OCI-LY1 (cell line): ENCODE measurements around the gene TEX28.
"Not testable (repeated sequence)": the region's sequence is repeated elsewhere in the genome, so short reads cannot be mapped to it uniquely, and the experiment has no call there.

Experiments used
- H2AFZ ChIP-seq: fragments of 200-600 bp; sonication (generic), shearing (Covaris generic); 2 replicates; pipeline ENCODE4 v1.6.0; 2014; ENCODE audit warnings: antibody characterized with exemption, mild to moderate bottlenecking, low read length
- H3F3A ChIP-seq: fragments of 200-600 bp; sonication (generic), shearing (Covaris generic); 2 replicates; pipeline ENCODE4 v1.6.0; 2014; ENCODE audit warnings: mild to moderate bottlenecking, antibody characterized with exemption, low read length, moderate library complexity; ENCODE audit not compliant: insufficient read depth
- H3K27ac ChIP-seq: fragments of 200-600 bp; sonication (generic); 2 replicates; pipeline ENCODE4 v1.5.1; 2014; ENCODE audit warnings: low read length, mixed run types, mild to moderate bottlenecking, low read depth; ENCODE audit not compliant: poor library complexity, severe bottlenecking
- H3K27me3 ChIP-seq: fragments of 200-600 bp; sonication (generic); 2 replicates; pipeline ENCODE4 v1.6.0; 2014; ENCODE audit warnings: antibody characterized with exemption, mild to moderate bottlenecking, low read length, moderate library complexity; ENCODE audit not compliant: insufficient read depth
- H3K36me3 ChIP-seq: fragments of 200-600 bp; sonication (generic); 2 replicates; pipeline ENCODE4 v1.6.1; 2014; ENCODE audit warnings: mild to moderate bottlenecking, antibody characterized with exemption, low read length, moderate library complexity, mixed read lengths; ENCODE audit not compliant: insufficient read depth
- H3K4me1 ChIP-seq: fragments of 200-600 bp; sonication (generic); 2 replicates; pipeline ENCODE4 v1.5.1; 2014; ENCODE audit warnings: mild to moderate bottlenecking, low read length, moderate library complexity; ENCODE audit not compliant: insufficient read depth, severe bottlenecking
- H3K4me2 ChIP-seq: fragments of 200-600 bp; sonication (generic), shearing (Covaris generic); 2 replicates; pipeline ENCODE4 v1.6.1; 2014; ENCODE audit warnings: low read length
- H3K4me3 ChIP-seq: fragments of 200-600 bp; sonication (generic); 2 replicates; pipeline ENCODE4 v1.5.1; 2014; ENCODE audit warnings: low read length, low read depth, mild to moderate bottlenecking, mixed read lengths; ENCODE audit not compliant: poor library complexity, severe bottlenecking
- H3K79me2 ChIP-seq: fragments of 200-600 bp; shearing (Covaris generic); 2 replicates; pipeline ENCODE4 v1.6.1; 2016; ENCODE audit warnings: mixed run types, low read length, mixed read lengths; ENCODE audit not compliant: insufficient read depth
- H3K9ac ChIP-seq: fragments of 200-600 bp; sonication (generic), shearing (Covaris generic); 2 replicates; pipeline ENCODE4 v1.6.1; 2014; ENCODE audit warnings: mild to moderate bottlenecking, low read length, mixed read lengths
- H3K9me2 ChIP-seq: fragments of 200-600 bp; sonication (generic), shearing (Covaris generic); 2 replicates; pipeline ENCODE4 v1.6.1; 2014; ENCODE audit warnings: low read depth, mild to moderate bottlenecking, low read length, mixed read lengths
- H3K9me3 ChIP-seq: fragments of 200-600 bp; shearing (Covaris generic); 2 replicates; pipeline ENCODE4 v1.6.1; 2014; ENCODE audit warnings: low read length, mixed read lengths
- H4K20me1 ChIP-seq: fragments of 200-600 bp; sonication (generic), shearing (Covaris generic); 2 replicates; pipeline ENCODE4 v1.6.0; 2016; ENCODE audit warnings: mild to moderate bottlenecking, low read length; ENCODE audit not compliant: insufficient read depth
- EZH2 ChIP-seq: fragments of 200-600 bp; sonication (generic), shearing (Covaris generic); IDR thresholded peaks from 2 replicates; pipeline ENCODE4 v1.8.0; 2017; ENCODE audit warnings: borderline replicate concordance, mixed run types, mild to moderate bottlenecking, antibody characterized with exemption, low read length, moderate library complexity, mixed read lengths
- TF ChIP-seq, protein P1 (sequence below): fragments of 200-600 bp; sonication (generic), shearing (Covaris generic); IDR thresholded peaks from 2 replicates; pipeline ENCODE4 v1.5.1; 2017; ENCODE audit warnings: mild to moderate bottlenecking, antibody characterized with exemption, low read length, moderate library complexity, mixed read lengths

TEX28 gene

DNA sequence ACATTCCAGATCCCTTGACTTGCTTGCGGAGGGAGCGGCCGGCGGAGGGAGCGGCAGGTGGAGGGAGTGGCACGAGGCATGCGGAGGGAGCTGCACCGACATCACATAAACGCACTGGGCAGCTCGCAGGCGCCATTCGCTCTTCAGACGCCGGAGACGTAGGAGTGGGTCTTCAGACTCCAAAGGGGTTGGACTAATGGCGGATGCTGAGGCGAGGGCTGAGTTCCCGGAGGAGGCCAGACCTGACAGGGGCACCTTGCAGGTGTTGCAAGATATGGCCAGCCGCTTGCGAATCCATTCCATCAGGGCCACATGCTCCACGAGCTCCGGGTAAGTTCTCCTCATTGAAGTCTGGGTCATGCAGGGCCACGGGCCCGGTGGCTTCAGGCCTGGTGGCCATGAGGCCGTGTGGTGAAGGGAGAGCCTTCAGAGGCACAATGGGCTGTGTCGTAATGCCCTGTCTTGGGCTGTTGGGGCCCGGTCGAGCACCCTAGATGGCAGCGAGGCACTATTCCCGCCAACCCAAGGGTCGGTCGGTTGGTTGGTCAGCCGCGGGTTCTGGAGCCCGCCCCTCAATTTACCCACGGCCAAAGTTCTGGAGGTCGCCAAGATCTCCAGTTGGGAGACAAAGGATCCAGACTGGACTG is 863 bp upstream of the TEX28 start, which contains the start of gene TKTL1:
Gene TKTL1, plus strand, starts transcription at position 132 of the 647 bp plus-strand sequence. Its CDS starts 65 bp downstream, at position 197.
- no peak within 1 kb of the TSS for H3K27ac ChIP-seq
- no peaks in the 10 kb centered on the region for H3K9me2 ChIP-seq
- TF ChIP-seq, protein P1, sequence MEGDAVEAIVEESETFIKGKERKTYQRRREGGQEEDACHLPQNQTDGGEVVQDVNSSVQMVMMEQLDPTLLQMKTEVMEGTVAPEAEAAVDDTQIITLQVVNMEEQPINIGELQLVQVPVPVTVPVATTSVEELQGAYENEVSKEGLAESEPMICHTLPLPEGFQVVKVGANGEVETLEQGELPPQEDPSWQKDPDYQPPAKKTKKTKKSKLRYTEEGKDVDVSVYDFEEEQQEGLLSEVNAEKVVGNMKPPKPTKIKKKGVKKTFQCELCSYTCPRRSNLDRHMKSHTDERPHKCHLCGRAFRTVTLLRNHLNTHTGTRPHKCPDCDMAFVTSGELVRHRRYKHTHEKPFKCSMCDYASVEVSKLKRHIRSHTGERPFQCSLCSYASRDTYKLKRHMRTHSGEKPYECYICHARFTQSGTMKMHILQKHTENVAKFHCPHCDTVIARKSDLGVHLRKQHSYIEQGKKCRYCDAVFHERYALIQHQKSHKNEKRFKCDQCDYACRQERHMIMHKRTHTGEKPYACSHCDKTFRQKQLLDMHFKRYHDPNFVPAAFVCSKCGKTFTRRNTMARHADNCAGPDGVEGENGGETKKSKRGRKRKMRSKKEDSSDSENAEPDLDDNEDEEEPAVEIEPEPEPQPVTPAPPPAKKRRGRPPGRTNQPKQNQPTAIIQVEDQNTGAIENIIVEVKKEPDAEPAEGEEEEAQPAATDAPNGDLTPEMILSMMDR: no peak
- TF ChIP-seq EZH2: no peak
- no peaks in the 10 kb centered on the region for H3F3A ChIP-seq
- H4K20me1 ChIP-seq: no peaks in the 10 kb centered on the region
- H3K4me1 ChIP-seq: no peaks in the 10 kb centered on the region
- H3K79me2 ChIP-seq: no peaks in the 10 kb centered on the region
- no peak within 1 kb of the TSS for H3K9ac ChIP-seq
- H3K36me3 ChIP-seq: no peaks in the 10 kb centered on the region; the same call in 1 of the 2 replicates
- no peak within 1 kb of the TSS for H2AFZ ChIP-seq
- no peak within 1 kb of the TSS for H3K4me3 ChIP-seq
- no peak within 1 kb of the TSS for H3K4me2 ChIP-seq
- no peaks in the 10 kb centered on the region for H3K9me3 ChIP-seq
- H3K27me3 ChIP-seq: no peaks in the 10 kb centered on the region

DNA sequence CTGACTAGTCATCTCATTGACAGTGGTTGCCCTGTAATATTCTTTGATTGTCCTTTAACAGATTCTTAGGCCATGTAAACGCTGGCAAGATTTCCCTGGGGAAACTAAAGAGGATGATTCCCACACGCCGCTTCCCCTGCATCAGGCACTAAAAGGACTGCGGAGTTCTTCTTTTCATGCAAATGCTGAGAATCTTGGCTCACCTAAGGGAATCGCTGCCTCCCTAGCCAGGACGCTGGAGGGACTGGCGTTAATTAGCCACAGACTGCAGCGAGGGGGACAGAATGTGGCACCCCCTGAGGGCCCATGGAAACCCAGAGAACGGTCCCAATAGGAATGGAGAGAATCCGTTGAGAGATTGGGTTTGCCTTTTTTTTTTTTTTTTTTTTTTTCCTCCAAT is 8.5 kb downstream of the TEX28 start:
- not testable (repeated sequence) for H3K79me2 ChIP-seq, H3K9me3 ChIP-seq, H3K4me3 ChIP-seq, H4K20me1 ChIP-seq, H3K9me2 ChIP-seq, H3K27ac ChIP-seq, H3K4me1 ChIP-seq, H3K9ac ChIP-seq, H2AFZ ChIP-seq, H3K36me3 ChIP-seq, H3K4me2 ChIP-seq, H3F3A ChIP-seq, H3K27me3 ChIP-seq

DNA sequence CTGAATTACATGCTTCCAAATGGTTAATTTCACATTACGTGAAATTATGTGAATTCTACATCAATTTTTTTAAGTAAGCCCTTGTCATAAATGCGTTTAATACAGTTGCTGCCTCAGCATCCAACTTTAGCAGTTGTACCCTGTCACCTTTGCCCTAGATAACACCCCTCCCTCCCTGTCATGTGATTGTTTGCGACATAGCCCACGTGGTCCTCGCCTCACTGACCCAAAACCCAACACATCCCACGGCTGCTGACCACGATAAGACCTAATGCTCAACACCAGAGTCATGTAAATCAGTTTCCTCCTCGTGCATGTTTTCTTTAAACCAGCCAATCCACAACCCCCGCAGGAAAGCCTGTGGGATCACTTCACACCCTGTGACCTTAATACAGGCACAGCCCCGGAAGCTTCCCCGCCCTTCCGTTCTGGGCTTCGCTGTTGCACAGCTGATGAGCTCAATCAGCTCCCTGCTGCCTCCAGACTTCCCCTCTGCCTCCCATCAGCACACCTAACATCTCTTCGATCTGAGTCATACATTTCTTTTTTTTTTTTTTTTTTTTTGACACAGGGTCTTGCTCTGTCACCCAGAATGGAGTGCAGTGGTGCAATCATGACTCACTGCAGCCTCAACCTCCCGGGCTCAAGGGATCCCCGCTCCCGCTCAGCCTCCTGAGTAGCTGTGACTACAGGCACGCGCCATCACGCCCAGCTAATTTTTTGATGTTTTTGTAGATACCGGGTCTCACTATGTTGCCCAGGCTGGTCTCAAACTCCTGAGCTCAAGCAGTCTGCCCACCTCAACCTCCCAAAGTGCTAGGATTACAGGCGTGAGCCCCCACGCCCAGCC is 10.2 kb downstream of the TEX28 start:
- not testable (repeated sequence) for H2AFZ ChIP-seq, H3K4me1 ChIP-seq, H3K79me2 ChIP-seq, H3K36me3 ChIP-seq, H3F3A ChIP-seq, H3K27me3 ChIP-seq, H3K9me3 ChIP-seq, H4K20me1 ChIP-seq, H3K9ac ChIP-seq, H3K4me3 ChIP-seq, H3K27ac ChIP-seq, H3K4me2 ChIP-seq, H3K9me2 ChIP-seq

DNA sequence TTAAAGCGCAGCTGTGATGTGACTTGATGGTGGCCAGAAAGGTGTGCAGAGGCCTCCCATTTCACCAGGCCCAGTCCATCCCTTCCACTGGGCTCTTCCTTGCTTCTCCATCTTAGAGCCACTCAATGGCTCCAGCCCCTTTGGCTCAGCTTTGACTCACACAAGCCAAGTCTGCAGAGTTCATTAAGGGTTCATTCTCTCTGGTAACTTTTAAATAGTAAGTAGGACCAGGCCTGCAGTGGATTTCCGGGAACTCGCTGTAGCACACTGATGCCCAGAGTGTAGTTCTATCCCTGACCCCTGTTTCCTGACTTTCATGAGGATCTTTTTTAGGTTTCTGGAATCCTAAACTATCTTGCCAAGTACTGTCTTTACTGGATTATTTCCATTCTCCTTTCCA is 25.7 kb downstream of the TEX28 start:
- H2AFZ ChIP-seq, H3K79me2 ChIP-seq, H3K36me3 ChIP-seq, H3K9me3 ChIP-seq, H3K4me2 ChIP-seq, H3K9ac ChIP-seq, H3K4me3 ChIP-seq, H3K9me2 ChIP-seq, H3K27me3 ChIP-seq, H3K27ac ChIP-seq, H3K4me1 ChIP-seq, H4K20me1 ChIP-seq, H3F3A ChIP-seq: not testable (repeated sequence)

DNA sequence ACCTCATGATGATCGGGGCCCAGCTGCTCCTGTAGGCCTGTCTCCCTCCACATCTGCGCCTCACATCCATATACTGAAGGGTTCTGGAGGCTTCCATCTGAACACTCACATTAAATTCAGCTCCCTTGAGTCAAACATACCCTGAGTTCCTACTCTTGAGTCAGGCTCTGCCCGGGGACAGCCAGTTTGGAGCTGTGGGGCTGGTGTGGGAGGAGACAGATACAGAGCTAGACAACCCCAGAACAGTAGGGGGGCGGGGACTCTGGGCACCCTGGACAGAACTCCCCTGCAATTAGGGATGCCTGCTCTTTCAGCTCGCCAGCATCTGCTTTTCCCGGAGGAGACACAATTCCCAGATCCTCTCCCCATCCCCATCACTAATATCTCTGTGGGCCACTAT is 31.9 kb downstream of the TEX28 start:
- not testable (repeated sequence) for H3K9me2 ChIP-seq, H3K36me3 ChIP-seq, H3K27ac ChIP-seq, H3F3A ChIP-seq, H3K4me2 ChIP-seq, H3K27me3 ChIP-seq, H4K20me1 ChIP-seq, H3K9ac ChIP-seq, H3K9me3 ChIP-seq, H3K4me3 ChIP-seq, H3K4me1 ChIP-seq, H2AFZ ChIP-seq, H3K79me2 ChIP-seq

DNA sequence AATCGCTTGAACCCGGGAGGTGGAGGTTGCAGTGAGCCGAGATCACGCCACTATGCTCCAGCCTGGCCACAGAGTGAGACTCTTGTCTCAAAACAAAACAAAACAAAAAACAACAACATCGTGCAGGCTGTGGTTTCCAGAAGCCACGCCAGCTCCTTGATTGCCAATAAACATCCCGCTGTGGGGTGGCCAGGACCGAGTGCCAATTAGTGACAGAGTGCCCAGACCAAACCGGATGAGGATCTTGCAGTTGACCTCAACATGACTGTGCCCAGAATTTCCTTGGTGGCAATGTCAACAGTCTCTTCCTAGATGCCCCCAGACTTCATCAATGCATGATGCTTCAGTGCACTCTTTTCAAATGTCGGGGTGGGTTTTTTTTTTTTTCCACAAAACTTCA is 36.2 kb downstream of the TEX28 start:
- not testable (repeated sequence) for H3K4me1 ChIP-seq

More for the DNA sequence above, 36.2 kb downstream of the TEX28 start:
- H3K4me2 ChIP-seq, H3F3A ChIP-seq, H3K4me3 ChIP-seq, H3K36me3 ChIP-seq, H3K9me2 ChIP-seq, H4K20me1 ChIP-seq, H3K27me3 ChIP-seq, H3K9me3 ChIP-seq, H2AFZ ChIP-seq, H3K27ac ChIP-seq, H3K9ac ChIP-seq, H3K79me2 ChIP-seq: not testable (repeated sequence)
